GM18505 (cell line): Measurements from ENCODE around the gene RABL6.

Experiments used
- ATAC-seq: cut with Tn5 transposase; IDR thresholded peaks from one replicate; pipeline ENCODE4 v1.9.1; 2021; ENCODE audit not compliant: unreplicated experiment
- POLR2A ChIP-seq: IDR thresholded peaks from 4 replicates; pipeline ENCODE4 v1.6.1; 2011; ENCODE audit warnings: borderline replicate concordance; ENCODE audit not compliant: insufficient read depth, insufficient read length; ENCODE audit errors: extremely low read depth

Gene RABL6

GRCh38 chr9:136808806-136809158 is 1.0 kb downstream of the RABL6 start:
- no peak for ATAC-seq
- no peak for TF ChIP-seq POLR2A

- ATAC-seq = no peak
These were observed 7.1 kb downstream of the RABL6 start for GRCh38 chr9:136814725-136815421.

GRCh38 chr9:136815422-136815782 is 7.7 kb downstream of the RABL6 start:
- ATAC-seq = no peak
- TF ChIP-seq POLR2A = no peak

More at GRCh38 chr9:136814725-136815421, 7.1 kb downstream of the RABL6 start:
- TF ChIP-seq POLR2A = no peak

GRCh38 chr9:136820971-136821825 is 13.4 kb downstream of the RABL6 start:
- TF ChIP-seq POLR2A = no peak
- ATAC-seq = no peak

- ATAC-seq = no peak
These were observed 14.2 kb downstream of the RABL6 start for GRCh38 chr9:136821826-136822544.

GRCh38 chr9:136823136-136824046 is 15.6 kb downstream of the RABL6 start:
- ATAC-seq = no peak
- TF ChIP-seq POLR2A = no peak

More at GRCh38 chr9:136821826-136822544, 14.2 kb downstream of the RABL6 start:
- no peak for TF ChIP-seq POLR2A

- no peak for TF ChIP-seq POLR2A
- no peak for ATAC-seq
These were observed 16.9 kb downstream of the RABL6 start for GRCh38 chr9:136824496-136825225.

GRCh38 chr9:136825295-136826187 is 17.8 kb downstream of the RABL6 start:
- ATAC-seq = no peak

GRCh38 chr9:136826188-136826541 is 18.4 kb downstream of the RABL6 start:
- TF ChIP-seq POLR2A = no peak
- no peak for ATAC-seq

More at GRCh38 chr9:136825295-136826187, 17.8 kb downstream of the RABL6 start:
- TF ChIP-seq POLR2A = no peak

GRCh38 chr9:136826703-136827582 is 19.2 kb downstream of the RABL6 start:
- no peak for TF ChIP-seq POLR2A
- no peak for ATAC-seq
